Hypothalamus (tissue), 51 donors: Measurements from ENCODE around the gene OBP2A.
A peak's percentile ranks its signal among the peaks of the same experiment; 100 is the strongest.

Experiments used
- DNase-seq, 51 donors: peaks; one replicate each; lab custom pipeline; 2025; lab: John Stamatoyannopoulos, UW

The OBP2A gene

GRCh38 chr9:135572233-135572632 lies 26.3 kb downstream of the OBP2A start:
- no peak for DNase-seq

GRCh38 chr9:135573124-135573523 lies 27.2 kb downstream of the OBP2A start:
- no peak for DNase-seq

DNA sequence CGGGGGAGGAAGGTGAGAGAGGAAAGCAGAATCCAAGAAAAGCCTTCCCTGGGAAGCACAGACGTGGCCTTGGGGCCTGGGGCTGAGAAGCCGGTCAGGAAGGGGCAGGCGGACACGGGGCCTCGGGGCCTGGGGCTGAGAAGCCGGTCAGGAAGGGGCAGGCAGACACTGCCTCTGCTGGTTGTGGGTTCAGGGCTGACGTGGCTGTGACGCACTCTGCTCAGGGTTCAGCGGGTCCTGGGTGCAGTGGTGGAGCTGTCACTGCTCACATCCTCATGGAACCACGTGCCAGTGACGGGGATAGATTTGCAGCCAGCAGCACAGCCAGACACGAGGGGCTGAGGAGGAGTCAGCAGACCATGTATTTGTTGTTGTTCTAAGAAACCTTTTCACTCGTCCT lies 28.4 kb downstream of the OBP2A start:
- no peak for DNase-seq

- no peak for DNase-seq
Observed at GRCh38 chr9:135574943-135575342, 29.0 kb downstream of the OBP2A start.

DNA sequence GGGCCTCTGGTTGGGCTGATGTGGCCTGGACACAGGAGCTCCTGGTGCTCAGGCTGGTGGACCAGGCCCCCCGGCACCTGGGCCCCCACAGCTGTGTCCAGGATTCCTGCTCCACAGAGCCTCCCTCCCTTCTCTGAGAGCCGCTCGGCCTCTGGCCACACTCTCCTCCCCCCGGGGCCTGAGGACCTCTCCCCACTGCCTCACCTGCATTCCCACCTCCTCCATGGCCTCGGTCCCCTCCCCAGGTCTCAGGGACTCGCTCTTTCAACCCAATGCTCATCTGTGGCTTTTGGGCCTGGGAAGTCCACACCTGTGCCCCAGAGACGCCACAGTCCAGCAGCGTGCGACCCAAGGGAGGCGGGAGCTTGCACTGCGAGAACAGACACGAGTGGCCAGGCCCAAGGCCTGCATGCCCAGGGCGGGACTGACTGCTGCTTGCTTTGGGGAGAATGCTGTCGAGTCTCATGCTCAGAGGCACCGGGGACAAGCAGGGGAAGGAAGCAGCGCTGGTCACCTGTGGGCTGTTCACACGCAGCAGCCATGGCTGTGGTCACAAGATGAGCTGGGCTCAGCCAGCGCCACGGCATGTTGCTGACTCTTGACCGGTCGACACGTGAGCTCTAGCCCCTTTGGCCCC lies 30.2 kb downstream of the OBP2A start:
- DNase-seq = no peak

DNA sequence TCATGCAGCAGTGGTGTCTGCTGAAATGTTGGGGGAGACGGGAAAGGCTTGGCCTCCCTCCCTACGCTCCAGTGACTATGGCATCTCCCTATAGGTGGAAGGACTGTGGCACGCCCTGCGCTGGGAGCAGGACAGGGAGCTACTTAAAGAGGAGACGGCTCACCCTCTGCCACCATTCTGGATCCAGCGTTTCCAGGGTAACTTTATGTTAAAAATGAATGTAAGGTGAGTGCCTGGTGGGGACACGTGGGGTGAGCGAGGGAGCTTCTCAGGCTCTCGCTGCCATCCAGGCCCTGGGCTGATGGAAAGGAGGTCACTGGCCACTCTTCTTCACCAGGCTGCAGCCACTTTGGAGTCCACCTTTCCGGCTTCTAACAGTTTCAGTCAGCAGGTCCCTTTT lies 31.3 kb downstream of the OBP2A start:
- DNase-seq = no peak

GRCh38 chr9:135579356-135579755 lies 33.4 kb downstream of the OBP2A start:
- DNase-seq = no peak

DNA sequence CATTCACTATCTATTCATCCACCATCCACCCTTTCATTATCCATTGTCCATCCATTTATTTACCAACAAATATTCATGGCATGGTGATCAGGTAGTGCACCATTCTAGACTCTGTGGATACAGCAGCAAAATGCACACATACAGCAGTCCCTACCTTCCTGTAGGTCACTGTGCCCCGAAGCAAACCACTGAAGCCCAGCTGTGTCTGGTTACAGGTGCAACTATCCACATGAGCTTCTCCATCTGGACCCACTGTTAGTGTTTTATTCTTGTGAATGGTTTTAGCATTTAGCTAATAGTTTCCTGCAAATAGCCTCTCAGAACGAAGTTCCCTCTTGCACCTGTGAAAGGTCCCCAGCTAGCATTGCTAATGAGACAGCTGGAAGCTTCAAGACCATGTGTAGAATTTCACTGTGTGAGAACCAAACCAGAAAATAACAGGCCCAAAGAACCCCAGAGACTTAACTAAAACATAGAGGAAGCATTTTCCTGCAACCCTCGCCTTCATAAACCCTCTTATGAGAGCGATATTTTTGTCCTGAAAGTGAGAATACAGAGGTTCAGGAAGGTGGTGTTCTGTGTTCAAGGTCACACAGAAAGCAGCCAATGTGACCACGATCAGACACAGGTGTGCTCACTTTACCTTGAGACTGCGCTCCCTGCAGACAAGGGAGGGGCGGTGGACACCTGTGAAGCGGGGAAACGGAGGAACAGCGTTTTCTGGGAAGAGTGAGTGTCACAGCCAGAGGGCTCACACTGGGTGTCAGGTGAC lies 34.1 kb downstream of the OBP2A start:
- no peak for DNase-seq

DNA sequence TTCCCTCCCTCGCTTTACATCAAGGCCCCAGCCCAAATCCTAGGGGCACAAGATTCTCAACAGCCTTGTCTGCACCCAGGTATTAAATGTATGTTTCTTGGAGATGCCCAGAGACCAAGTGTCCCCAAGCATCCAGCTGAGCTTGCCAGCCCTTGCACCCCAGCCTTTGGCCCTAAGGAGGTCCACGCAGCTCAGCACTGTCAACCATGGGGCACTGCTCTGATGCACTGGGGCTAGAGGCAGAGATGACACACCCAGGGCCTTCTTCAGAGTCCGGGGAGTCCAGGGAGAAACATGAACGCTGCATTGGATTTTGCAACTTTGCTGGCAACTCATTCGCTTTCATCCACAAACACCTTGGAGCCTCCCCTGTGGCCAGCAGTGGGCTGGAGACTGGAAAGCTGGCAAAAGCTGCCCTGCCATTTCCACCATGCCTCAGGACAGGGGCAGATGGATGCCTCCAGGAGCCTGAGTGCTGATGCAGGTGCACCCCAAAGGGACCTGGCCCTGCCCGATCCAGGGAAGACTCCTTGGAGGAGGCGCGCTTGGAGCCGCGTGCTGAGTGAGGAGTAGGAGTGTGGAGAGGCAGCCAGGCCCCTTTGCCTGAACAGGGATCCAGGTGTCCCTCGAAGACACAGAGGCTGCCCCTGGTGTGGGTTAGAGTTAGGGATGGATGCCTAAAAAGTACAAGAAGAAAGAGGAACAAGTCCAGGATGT lies 34.9 kb downstream of the OBP2A start:
- no peak for DNase-seq

GRCh38 chr9:135581636-135582426 lies 35.9 kb downstream of the OBP2A start:
- no peak for DNase-seq

DNA sequence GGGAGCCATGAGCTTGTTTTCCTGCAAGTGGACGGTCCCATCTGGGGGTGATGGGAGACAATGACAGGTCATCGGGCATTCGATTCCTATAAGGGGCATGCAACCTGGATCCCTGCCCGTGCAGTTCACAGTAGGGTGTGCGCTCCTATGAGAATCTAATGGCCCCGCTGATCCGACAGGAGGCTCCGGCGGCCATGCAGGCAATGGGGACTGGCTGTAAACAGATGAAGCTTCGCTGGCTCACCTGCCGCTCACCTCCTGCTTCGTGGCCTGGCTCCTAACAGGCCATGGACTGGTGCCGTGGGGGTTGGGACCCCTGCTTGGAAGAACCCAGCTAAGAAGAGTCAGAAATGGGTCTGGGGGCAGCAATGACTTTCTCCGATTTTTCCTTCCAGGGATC lies 36.6 kb downstream of the OBP2A start:
- DNase-seq = no peak

- DNase-seq = no peak
Observed at GRCh38 chr9:135582966-135583687, 37.2 kb downstream of the OBP2A start.

DNA sequence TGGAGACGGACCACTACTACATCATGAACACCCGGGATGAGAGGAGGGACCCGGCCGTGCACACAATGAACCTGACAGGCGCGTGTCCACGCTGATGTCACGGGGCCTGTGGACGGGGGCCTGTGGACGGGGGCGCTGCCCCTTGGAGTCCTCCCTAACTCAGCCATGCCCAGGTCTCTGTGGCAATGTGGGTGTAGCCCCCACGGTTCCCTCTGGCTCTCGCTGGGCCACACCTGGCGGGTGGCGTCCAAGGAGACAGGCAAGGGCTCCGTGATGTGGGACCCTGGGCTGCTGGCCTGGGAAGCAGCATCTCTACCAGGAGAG lies 37.7 kb downstream of the OBP2A start:
- no peak for DNase-seq

- DNase-seq = no peak
Observed at GRCh38 chr9:135584371-135584770, 38.4 kb downstream of the OBP2A start.

DNA sequence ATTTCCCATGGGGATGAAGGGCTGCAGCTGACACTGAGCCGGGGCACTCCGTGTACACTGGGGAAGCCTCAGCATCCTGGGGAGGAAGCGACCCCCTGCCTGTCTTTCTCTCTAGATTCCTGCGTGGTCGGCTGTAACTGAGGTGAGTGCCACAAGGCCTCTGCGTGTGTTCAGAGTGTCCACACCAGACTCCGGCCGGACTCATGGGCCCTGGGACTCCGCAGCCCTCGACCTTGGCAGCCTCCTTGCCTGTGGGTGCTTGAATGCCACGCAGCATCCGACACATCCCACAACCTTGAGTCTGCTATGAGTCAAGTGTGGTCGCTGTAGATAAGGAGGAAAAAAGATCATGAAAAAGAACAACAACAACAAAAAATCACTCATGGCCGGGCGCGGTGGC lies 39.0 kb downstream of the OBP2A start:
- DNase-seq = no peak

GRCh38 chr9:135586601-135587109 lies 40.7 kb downstream of the OBP2A start:
- no peak for DNase-seq

GRCh38 chr9:135587658-135588057 lies 41.7 kb downstream of the OBP2A start:
- peak in 1 of 51 donors; percentile 27 for DNase-seq

DNA sequence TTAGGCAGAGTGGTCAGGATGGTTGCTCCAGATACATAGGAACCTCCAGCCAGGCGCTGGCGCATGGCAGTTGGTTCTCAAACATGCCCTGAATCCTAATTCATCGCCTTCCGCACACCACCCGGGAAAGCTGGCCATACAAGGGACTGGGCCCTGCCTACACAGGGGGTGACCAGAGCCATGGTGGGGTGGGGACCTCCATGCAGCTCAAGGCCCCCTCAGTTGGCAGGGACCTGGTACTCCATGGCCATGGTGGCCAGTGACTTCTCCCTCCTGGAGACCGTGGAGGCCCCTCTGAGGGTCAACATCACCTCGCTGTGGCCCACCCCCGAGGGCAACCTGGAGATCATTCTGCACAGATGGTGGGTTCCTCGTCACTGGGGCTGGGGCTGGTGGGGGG lies 42.4 kb downstream of the OBP2A start:
- DNase-seq = no peak

DNA sequence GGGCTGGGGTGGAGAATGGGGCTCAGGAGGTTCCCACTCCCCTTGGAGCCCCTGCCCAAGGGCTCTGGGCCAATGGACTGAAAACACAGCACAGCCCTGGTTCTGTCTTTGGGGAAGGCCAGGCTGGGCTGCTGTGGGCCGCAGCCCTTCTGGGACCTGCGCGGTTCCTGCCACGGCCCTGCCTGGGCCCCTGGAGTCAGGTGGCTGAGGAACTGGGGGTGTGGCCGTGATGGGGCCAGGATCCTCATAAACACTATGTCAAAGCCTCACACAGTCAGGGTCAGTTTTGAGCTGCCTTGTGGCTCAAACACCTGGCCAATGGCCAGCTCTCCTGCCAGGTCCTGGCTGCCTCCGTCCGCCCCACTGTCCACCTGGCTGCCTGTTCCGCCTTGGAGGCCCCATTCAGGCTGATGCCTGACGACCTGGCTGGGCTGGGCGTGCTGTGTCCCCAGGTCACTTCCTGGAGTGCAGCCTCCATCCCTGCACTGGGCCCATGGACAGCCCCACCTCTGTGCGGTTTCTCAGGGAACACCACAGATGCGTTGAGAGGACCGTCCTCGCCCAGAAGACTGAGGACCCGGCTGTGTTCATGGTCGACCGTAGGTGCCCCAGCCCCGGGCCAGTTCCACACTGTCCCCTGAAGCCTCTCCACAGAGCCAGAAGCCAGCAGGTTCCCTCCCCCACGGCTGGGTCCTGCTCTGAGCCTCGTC lies 43.1 kb downstream of the OBP2A start:
- DNase-seq = no peak
